GM12891 (cell line): ENCODE results near the gene ZNF79.

Experiments used
- DNase-seq: peaks from one replicate; pipeline ENCODE4 v3.0.0; 2011; ENCODE audit warnings: low spot score; ENCODE audit not compliant: insufficient read length
- FAIRE-seq: peaks from 2 replicates; lab custom pipeline; 2011; peaks lifted over from hg19 to GRCh38; lab: Jason Lieb, UNC
- PAX5 ChIP-seq: IDR thresholded peaks from 2 replicates; pipeline ENCODE4 v1.6.1; 2011; ENCODE audit warnings: low read length, moderate library complexity, mild to moderate bottlenecking; ENCODE audit not compliant: insufficient read depth, severe bottlenecking
- POLR2A ChIP-seq: IDR thresholded peaks from 2 replicates; pipeline ENCODE4 v1.6.1; 2011; ENCODE audit warnings: low read depth, low read length, control low read depth
- POLR2AphosphoS5 ChIP-seq: IDR thresholded peaks from 2 replicates; pipeline ENCODE4 v1.6.1; 2011; ENCODE audit warnings: low read depth, low read length, control low read depth
- POU2F2 ChIP-seq: IDR thresholded peaks from 2 replicates; pipeline ENCODE4 v1.6.1; 2011; ENCODE audit warnings: low read depth, mild to moderate bottlenecking, control low read depth, low read length, moderate library complexity
- SPI1 ChIP-seq: IDR thresholded peaks from 2 replicates; pipeline ENCODE4 v1.6.1; 2011; ENCODE audit warnings: low read depth, low read length, control low read depth
- TAF1 ChIP-seq: IDR thresholded peaks from 2 replicates; pipeline ENCODE4 v1.6.1; 2011; ENCODE audit warnings: low read depth, low read length, control low read depth

Gene ZNF79

GRCh38 chr9:127405344-127406125 is 18.6 kb upstream of the ZNF79 start:
- DNase-seq (no peak), FAIRE-seq (no peak)
- TF ChIP-seq POLR2AphosphoS5 (no peak), PAX5 (no peak), POLR2A (no peak), TAF1 (no peak), SPI1 (no peak), POU2F2 (no peak)

GRCh38 chr9:127406799-127407491 is 17.2 kb upstream of the ZNF79 start:
- TF ChIP-seq SPI1 (no peak), TAF1 (no peak), POLR2AphosphoS5 (no peak), POLR2A (no peak), PAX5 (no peak), POU2F2 (no peak)
- DNase-seq = no peak
- FAIRE-seq = no peak

GRCh38 chr9:127407492-127407843 is 16.7 kb upstream of the ZNF79 start:
- no peak for TF ChIP-seq TAF1
- no peak for TF ChIP-seq POLR2AphosphoS5
- TF ChIP-seq POLR2A = no peak
- no peak for TF ChIP-seq POU2F2
- no peak for TF ChIP-seq PAX5
- TF ChIP-seq SPI1 = no peak
- no peak for FAIRE-seq
- DNase-seq = no peak

GRCh38 chr9:127411122-127411521 is 13.1 kb upstream of the ZNF79 start:
- no peak for TF ChIP-seq POLR2AphosphoS5
- TF ChIP-seq TAF1 = no peak
- no peak for TF ChIP-seq SPI1
- TF ChIP-seq POLR2A = no peak
- no peak for TF ChIP-seq PAX5
- no peak for TF ChIP-seq POU2F2
- FAIRE-seq (no peak), DNase-seq (no peak)

DNA sequence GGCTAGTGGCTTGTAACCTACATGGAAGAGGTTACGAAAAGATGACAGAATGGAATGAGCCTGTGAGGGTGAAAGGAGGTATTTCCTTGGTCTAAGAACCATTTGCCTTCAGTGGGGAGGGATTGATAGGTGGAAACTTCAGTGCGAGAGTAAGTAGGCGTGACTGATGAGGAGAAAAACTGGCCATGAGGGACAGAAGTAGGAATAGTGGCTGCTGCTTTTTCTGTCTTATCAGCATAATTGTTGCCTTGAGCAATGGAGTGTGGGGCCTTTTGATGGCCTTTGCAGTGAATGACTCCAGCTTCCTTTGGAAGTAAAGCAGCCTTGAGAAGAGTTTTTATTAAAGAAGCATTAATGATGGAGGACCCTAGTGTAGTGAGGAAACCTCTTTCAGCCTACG is 9.0 kb upstream of the ZNF79 start:
- no peak for TF ChIP-seq PAX5
- no peak for TF ChIP-seq POLR2AphosphoS5
- TF ChIP-seq POLR2A = no peak
- no peak for TF ChIP-seq TAF1
- TF ChIP-seq POU2F2 = no peak
- no peak for TF ChIP-seq SPI1
- FAIRE-seq (no peak), DNase-seq (no peak)

GRCh38 chr9:127415657-127416056 is 8.5 kb upstream of the ZNF79 start:
- FAIRE-seq (no peak), DNase-seq (no peak)
- TF ChIP-seq POU2F2 = no peak
- no peak for TF ChIP-seq SPI1
- TF ChIP-seq POLR2A = no peak
- TF ChIP-seq POLR2AphosphoS5 = no peak
- TF ChIP-seq TAF1 = no peak
- no peak for TF ChIP-seq PAX5

DNA sequence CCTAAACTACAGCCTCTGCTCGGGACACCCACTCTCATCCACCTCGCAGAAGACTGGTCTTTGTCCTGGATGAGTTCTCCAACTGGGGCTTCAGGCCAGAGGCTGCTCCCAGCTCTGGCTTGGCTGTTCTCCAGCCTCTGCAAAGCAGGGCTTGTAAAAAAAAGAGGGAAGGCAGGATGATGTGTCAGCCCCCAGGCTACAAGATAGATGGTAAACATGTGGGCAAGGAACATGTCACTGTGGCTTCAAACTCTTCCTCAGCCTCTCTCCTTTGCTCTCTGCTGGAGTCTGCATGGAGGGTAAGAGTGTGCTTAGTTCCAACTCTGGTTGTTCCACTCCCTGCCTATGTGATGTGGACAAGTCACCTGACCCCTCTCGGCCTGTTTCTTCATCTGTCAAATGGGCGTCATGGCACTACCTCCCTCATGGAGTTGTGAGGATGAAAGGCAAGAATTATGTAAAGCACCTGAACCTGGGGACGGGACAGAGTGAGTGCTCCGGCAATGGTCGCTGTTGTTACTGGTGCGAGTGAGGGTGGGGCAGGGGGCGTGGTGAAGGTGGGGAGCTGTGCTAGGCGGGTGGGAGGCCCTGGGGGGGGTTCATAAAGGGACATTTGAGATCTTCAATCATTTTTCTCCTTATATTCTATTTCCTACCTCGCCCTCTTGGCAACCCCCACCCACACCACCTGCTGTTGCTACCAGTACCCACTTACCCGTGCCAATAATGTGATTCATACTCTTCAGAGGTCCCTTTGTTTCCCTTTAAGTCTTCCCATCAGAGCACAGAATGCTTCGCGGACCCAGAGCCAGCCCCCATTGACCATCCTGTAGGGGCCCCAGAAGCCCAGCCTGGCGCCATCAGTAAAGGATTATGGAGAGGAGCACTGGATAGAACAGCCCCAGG is 6.8 kb upstream of the ZNF79 start:
- FAIRE-seq (no peak), DNase-seq (no peak)
- TF ChIP-seq SPI1 = no peak
- TF ChIP-seq PAX5 = no peak
- no peak for TF ChIP-seq POU2F2
- TF ChIP-seq POLR2A = no peak
- no peak for TF ChIP-seq TAF1
- no peak for TF ChIP-seq POLR2AphosphoS5

GRCh38 chr9:127418037-127418471 is 6.1 kb upstream of the ZNF79 start:
- FAIRE-seq (no peak), DNase-seq (peak; percentile 53)
- TF ChIP-seq TAF1 = no peak
- no peak for TF ChIP-seq PAX5
- TF ChIP-seq POLR2AphosphoS5 = no peak
- no peak for TF ChIP-seq POLR2A
- no peak for TF ChIP-seq POU2F2
- no peak for TF ChIP-seq SPI1

GRCh38 chr9:127419348-127419747 is 4.8 kb upstream of the ZNF79 start:
- DNase-seq = no peak

More at GRCh38 chr9:127419348-127419747, 4.8 kb upstream of the ZNF79 start:
- TF ChIP-seq POLR2A = no peak
- TF ChIP-seq POLR2AphosphoS5 = no peak
- TF ChIP-seq TAF1 = no peak
- no peak for TF ChIP-seq SPI1
- TF ChIP-seq POU2F2 = no peak
- TF ChIP-seq PAX5 = no peak
- FAIRE-seq = no peak
